SK-N-SH treated with all-trans-retinoic acid at 6 μM for 48 hours (cell line): ENCODE measurements around the gene PPP1R27.

ENCODE experiments used
- ATAC-seq: fragments of 200-7000 bp; cut with Tn5 transposase; 3 replicates; pipeline ENCODE4 v1.9.1; 2020; ENCODE audit warnings: mild to moderate bottlenecking, moderate library complexity
- CSDC2 ChIP-seq: fragments of 250-450 bp; sonication (Bioruptor Pico); IDR thresholded peaks from 2 replicates; pipeline ENCODE4 v1.5.0; 2020; ENCODE audit warnings: mild to moderate bottlenecking, moderate library complexity
- ESRRG ChIP-seq: fragments of 250-450 bp; sonication (Bioruptor Pico); IDR thresholded peaks from 2 replicates; pipeline ENCODE4 v1.6.1; 2021; ENCODE audit warnings: mild to moderate bottlenecking
- GLIS3 ChIP-seq: fragments of 250-450 bp; sonication (Bioruptor Pico); IDR thresholded peaks from 2 replicates; pipeline ENCODE4 v1.5.0; 2020; ENCODE audit warnings: mild to moderate bottlenecking, moderate library complexity
- ISL1 ChIP-seq: fragments of 250-450 bp; sonication (Bioruptor Pico); IDR thresholded peaks from 2 replicates; pipeline ENCODE4 v2.1.2; 2022; ENCODE audit warnings: mild to moderate bottlenecking, moderate library complexity
- OSR1 ChIP-seq: fragments of 250-450 bp; sonication (Bioruptor Pico); IDR thresholded peaks from 2 replicates; pipeline ENCODE4 v1.8.0; 2022; ENCODE audit warnings: moderate library complexity, mild to moderate bottlenecking, inconsistent platforms
- PPARA ChIP-seq: fragments of 250-450 bp; sonication (Bioruptor Pico); IDR thresholded peaks from 2 replicates; pipeline ENCODE4 v1.5.0; 2020; ENCODE audit warnings: mild to moderate bottlenecking, borderline replicate concordance
- RARB ChIP-seq: fragments of 250-450 bp; sonication (Bioruptor Pico); IDR thresholded peaks from 2 replicates; pipeline ENCODE4 v1.8.0; 2021; ENCODE audit warnings: mild to moderate bottlenecking, moderate library complexity
- SNAI2 ChIP-seq: fragments of 250-450 bp; sonication (Bioruptor Pico); IDR thresholded peaks from 2 replicates; pipeline ENCODE4 v1.5.0; 2020; ENCODE audit warnings: mild to moderate bottlenecking, moderate library complexity
- TOX ChIP-seq: fragments of 250-450 bp; sonication (Bioruptor Pico); IDR thresholded peaks from 2 replicates; pipeline ENCODE4 v1.8.0; 2021; ENCODE audit warnings: mild to moderate bottlenecking, moderate library complexity, borderline replicate concordance
- ZC3H10 ChIP-seq: fragments of 250-450 bp; sonication (Bioruptor Pico); IDR thresholded peaks from 2 replicates; pipeline ENCODE4 v1.5.1; 2021; ENCODE audit warnings: mild to moderate bottlenecking, moderate library complexity
- ZFP3 ChIP-seq: fragments of 250-450 bp; sonication (Bioruptor Pico); IDR thresholded peaks from 2 replicates; pipeline ENCODE4 v1.5.0; 2020; ENCODE audit warnings: mild to moderate bottlenecking, moderate library complexity
- ZFP30 ChIP-seq: fragments of 450-650 bp; formaldehyde crosslinking; IDR thresholded peaks from 2 replicates; pipeline ENCODE4 v1.5.0; 2022; ENCODE audit warnings: mild to moderate bottlenecking, moderate library complexity
- ZNF70 ChIP-seq: fragments of 450-650 bp; formaldehyde crosslinking; IDR thresholded peaks from 2 replicates; pipeline ENCODE4 v1.5.0; 2020; ENCODE audit warnings: mild to moderate bottlenecking, moderate library complexity
- ZNF8 ChIP-seq: fragments of 450-650 bp; formaldehyde crosslinking; IDR thresholded peaks from 2 replicates; pipeline ENCODE4 v1.5.0; 2020; ENCODE audit warnings: mild to moderate bottlenecking, moderate library complexity
- TF ChIP-seq, protein P1 (sequence below): fragments of 250-450 bp; sonication (Bioruptor Pico); IDR thresholded peaks from 2 replicates; pipeline ENCODE4 v1.5.0; 2020; ENCODE audit warnings: mild to moderate bottlenecking, moderate library complexity
- TF ChIP-seq, protein P2 (sequence below): fragments of 250-450 bp; sonication (Bioruptor Pico); IDR thresholded peaks from 2 replicates; pipeline ENCODE4 v1.5.1; 2021; ENCODE audit warnings: mild to moderate bottlenecking, moderate library complexity
- TF ChIP-seq, protein P3 (sequence below): fragments of 250-450 bp; sonication (Bioruptor Pico); IDR thresholded peaks from 2 replicates; pipeline ENCODE4 v1.8.0; 2021; ENCODE audit warnings: low read depth, mild to moderate bottlenecking, moderate library complexity, borderline replicate concordance
- TF ChIP-seq, protein P4 (sequence below): fragments of 250-450 bp; sonication (Bioruptor Pico); IDR thresholded peaks from 2 replicates; pipeline ENCODE4 v1.8.0; 2020; ENCODE audit warnings: mild to moderate bottlenecking, moderate library complexity, borderline replicate concordance
- TF ChIP-seq, protein P5 (sequence below): fragments of 250-450 bp; sonication (Bioruptor Pico); IDR thresholded peaks from 2 replicates; pipeline ENCODE4 v1.5.1; 2020; ENCODE audit warnings: low read depth, mild to moderate bottlenecking, moderate library complexity

The PPP1R27 gene

DNA sequence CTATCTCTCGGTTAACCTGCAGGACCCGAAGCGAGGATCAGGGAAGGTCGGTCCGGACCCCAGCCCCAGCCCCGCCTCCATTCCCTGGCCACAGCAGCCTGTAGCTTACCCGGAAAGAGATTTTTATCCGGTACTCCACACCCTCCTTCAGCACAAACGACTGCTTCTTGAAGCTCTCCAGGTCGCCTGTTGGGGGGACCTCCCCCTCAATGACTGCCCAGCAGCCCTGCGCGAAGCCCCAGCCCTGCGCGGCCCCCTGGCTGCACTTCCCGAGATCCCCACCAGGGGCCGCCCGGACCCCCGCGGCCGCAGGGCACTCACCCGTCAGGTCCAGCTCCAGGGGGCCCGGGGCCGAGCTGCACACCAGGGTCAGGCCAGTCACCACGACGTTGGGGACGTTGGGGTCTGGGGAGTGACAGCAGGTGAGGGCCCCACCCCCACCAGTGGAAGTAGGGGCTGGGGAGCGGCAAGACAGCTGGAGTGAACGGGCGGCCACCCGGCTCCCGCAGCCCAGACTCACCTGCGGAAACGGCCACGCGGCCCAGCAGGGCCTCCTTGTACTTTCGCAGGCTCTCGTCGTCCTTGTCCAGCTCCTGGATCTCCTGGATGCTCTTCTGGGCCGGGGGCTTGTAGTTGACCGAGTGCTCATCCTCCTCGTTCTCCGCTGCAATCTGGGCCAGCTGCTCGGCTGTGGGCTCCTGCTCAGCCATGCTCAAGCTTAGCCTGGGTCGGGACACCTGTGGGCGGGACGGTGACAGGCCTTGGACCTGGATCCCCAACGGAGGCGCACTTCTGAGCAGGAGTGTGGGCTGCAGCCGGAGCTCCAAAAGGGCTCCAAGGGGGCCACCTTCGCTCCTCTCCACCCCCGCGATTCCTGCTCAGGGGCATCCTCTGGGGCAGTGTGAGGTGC, 34.6 kb upstream of the PPP1R27 start (continued):
- TF ChIP-seq ESRRG (CRISPR knock-in tag) (0 out of 2 replicates have a peak, but pooled peaks have one; percentile 5), ZNF8 (no peak)
- TF ChIP-seq, protein P1, sequence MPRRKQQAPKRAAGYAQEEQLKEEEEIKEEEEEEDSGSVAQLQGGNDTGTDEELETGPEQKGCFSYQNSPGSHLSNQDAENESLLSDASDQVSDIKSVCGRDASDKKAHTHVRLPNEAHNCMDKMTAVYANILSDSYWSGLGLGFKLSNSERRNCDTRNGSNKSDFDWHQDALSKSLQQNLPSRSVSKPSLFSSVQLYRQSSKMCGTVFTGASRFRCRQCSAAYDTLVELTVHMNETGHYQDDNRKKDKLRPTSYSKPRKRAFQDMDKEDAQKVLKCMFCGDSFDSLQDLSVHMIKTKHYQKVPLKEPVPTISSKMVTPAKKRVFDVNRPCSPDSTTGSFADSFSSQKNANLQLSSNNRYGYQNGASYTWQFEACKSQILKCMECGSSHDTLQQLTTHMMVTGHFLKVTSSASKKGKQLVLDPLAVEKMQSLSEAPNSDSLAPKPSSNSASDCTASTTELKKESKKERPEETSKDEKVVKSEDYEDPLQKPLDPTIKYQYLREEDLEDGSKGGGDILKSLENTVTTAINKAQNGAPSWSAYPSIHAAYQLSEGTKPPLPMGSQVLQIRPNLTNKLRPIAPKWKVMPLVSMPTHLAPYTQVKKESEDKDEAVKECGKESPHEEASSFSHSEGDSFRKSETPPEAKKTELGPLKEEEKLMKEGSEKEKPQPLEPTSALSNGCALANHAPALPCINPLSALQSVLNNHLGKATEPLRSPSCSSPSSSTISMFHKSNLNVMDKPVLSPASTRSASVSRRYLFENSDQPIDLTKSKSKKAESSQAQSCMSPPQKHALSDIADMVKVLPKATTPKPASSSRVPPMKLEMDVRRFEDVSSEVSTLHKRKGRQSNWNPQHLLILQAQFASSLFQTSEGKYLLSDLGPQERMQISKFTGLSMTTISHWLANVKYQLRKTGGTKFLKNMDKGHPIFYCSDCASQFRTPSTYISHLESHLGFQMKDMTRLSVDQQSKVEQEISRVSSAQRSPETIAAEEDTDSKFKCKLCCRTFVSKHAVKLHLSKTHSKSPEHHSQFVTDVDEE, result 0 out of 2 replicates have a peak, but pooled peaks have one; percentile 31
- TF ChIP-seq, all 23 proteins: peak for 5

DNA sequence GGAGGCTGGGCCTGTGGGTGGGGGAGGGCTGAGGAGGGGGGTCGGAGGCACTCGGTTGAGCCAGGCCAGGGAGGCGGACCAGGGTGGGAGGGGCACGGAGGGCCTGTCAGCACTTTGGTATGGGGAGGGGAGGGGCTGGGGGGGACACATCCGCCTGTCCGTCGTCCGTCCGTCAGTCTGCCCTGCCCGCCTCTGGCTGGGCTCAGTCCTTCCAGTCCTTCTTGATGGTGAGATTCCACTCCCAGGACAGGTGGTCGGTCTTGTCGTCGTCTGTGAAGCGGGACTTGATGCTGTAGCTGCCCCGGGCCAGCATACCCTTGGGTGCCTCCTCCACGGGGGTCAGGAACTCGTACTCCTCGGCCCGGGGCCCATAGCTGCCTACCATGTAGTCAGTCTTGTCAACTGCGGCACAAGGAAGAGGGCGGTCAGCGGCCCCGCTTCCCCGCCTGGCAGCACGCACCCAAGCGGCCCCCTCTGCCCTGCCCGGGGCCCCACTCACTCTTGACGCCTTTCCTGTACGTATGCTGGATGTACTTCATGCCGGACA, 33.9 kb upstream of the PPP1R27 start:
- ATAC-seq, result peak; percentile 34
- 0 out of 2 replicates have a peak, but pooled peaks have one; percentile 50 for TF ChIP-seq SNAI2
- TF ChIP-seq, protein P1, result no peak

DNA sequence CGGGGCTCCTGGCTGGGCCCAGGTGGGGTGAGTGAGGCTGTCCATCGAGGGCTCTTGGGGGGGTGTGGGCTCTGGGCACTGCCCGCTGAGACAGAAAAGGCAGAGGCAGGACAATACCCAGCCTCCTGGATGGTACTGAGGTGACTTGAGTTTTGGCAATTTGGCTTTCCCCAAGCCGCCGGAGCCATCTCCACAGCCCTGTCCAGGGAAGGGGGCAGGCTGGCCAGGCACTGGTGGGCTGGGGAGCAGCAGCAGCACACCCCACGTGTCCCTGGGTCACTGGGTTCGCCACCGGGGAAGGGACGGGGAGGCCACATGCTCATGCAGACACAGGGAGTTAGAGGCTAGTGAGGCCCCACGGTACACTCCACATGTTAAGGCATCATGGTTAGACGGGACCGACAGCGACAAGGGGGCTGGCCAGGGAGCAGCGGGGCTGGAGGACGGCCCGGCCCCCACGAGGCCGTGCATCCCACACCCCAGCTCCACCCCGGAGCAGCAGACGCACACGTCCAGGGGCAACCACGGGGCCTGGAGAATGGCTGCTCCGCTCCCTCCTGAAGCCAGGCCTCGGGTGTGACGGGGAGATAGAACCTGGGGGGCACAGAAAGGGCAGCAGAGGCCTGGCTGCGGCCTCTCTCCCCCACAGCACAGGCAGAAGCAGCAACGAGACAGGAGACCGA, 33.3 kb upstream of the PPP1R27 start:
- TF ChIP-seq TOX (CRISPR knock-in tag) (no peak), SNAI2 (0 out of 2 replicates have a peak, but pooled peaks have one; percentile 50), ESRRG (CRISPR knock-in tag) (0 out of 2 replicates have a peak, but pooled peaks have one; percentile 20), GLIS3 (CRISPR knock-in tag) (peak; percentile 91), ISL1 (CRISPR knock-in tag) (no peak)

DNA sequence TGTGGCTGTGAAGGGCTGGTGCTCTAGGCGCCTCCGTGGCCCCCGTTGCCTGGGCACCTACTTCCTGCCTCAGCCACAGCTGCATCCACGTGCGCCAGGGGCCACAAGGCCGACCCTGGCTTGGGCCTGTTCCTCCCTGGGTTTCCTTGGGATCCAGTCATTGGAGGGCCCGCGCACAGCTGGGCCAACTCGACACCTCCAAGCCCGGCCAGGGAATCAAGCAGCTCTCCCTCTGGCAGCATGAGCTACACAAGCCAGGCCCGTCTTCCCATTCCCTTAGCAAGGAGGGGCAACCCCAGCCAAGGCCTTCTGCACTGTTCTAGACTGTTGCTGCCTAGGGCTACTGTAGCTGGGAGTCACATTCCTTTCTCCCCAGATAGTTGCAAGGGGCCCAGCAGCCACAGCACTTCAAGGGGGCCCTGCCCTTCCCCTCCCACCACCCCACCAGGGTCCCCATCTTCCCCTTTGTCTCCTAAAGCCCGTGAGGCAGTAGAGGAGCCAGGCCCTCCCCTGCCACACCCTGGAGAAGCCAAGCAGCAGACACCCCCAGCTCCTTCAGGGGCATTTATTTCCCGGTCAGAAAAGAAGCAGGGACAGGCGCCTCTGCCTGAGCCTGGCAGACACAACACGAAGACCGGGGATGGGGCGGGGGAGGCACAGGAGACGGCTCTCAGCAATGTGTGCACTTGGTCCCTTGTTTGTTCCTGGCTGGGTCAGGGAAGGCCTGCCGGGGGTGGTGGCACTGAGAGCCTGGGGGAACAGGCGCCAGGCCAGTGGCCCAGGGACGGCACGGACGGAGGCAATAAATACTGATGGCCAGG, 32.5 kb upstream of the PPP1R27 start:
- peak; percentile 22 for ATAC-seq
- TF ChIP-seq ESRRG (CRISPR knock-in tag) (peak; percentile 91), RARB (CRISPR knock-in tag) (no peak; the same call in none of the 2 replicates), ISL1 (CRISPR knock-in tag) (no peak), GLIS3 (CRISPR knock-in tag) (peak; percentile 30), PPARA (CRISPR knock-in tag) (0 out of 2 replicates have a peak, but pooled peaks have one; percentile 24), ZNF8 (no peak; the same call in 1 of the 2 replicates), SNAI2 (peak; percentile 18; the same call in 1 of the 2 replicates), CSDC2 (CRISPR knock-in tag) (no peak; the same call in 1 of the 2 replicates), ZNF70 (CRISPR knock-in tag) (no peak), ZFP3 (CRISPR knock-in tag) (no peak; the same call in 1 of the 2 replicates), ZC3H10 (CRISPR knock-in tag) (peak; percentile 66), OSR1 (CRISPR knock-in tag) (no peak), ZFP30 (no peak), TOX (CRISPR knock-in tag) (peak; percentile 62)
- TF ChIP-seq, protein P2, sequence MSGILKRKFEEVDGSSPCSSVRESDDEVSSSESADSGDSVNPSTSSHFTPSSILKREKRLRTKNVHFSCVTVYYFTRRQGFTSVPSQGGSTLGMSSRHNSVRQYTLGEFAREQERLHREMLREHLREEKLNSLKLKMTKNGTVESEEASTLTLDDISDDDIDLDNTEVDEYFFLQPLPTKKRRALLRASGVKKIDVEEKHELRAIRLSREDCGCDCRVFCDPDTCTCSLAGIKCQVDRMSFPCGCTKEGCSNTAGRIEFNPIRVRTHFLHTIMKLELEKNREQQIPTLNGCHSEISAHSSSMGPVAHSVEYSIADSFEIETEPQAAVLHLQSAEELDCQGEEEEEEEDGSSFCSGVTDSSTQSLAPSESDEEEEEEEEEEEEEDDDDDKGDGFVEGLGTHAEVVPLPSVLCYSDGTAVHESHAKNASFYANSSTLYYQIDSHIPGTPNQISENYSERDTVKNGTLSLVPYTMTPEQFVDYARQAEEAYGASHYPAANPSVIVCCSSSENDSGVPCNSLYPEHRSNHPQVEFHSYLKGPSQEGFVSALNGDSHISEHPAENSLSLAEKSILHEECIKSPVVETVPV (CRISPR knock-in tag), result peak; percentile 39; the same call in 1 of the 2 replicates
- TF ChIP-seq, protein P3, sequence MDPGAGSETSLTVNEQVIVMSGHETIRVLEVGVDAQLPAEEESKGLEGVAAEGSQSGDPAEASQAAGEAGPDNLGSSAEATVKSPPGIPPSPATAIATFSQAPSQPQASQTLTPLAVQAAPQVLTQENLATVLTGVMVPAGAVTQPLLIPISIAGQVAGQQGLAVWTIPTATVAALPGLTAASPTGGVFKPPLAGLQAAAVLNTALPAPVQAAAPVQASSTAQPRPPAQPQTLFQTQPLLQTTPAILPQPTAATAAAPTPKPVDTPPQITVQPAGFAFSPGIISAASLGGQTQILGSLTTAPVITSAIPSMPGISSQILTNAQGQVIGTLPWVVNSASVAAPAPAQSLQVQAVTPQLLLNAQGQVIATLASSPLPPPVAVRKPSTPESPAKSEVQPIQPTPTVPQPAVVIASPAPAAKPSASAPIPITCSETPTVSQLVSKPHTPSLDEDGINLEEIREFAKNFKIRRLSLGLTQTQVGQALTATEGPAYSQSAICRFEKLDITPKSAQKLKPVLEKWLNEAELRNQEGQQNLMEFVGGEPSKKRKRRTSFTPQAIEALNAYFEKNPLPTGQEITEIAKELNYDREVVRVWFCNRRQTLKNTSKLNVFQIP, result peak; percentile 65
- TF ChIP-seq, protein P4, sequence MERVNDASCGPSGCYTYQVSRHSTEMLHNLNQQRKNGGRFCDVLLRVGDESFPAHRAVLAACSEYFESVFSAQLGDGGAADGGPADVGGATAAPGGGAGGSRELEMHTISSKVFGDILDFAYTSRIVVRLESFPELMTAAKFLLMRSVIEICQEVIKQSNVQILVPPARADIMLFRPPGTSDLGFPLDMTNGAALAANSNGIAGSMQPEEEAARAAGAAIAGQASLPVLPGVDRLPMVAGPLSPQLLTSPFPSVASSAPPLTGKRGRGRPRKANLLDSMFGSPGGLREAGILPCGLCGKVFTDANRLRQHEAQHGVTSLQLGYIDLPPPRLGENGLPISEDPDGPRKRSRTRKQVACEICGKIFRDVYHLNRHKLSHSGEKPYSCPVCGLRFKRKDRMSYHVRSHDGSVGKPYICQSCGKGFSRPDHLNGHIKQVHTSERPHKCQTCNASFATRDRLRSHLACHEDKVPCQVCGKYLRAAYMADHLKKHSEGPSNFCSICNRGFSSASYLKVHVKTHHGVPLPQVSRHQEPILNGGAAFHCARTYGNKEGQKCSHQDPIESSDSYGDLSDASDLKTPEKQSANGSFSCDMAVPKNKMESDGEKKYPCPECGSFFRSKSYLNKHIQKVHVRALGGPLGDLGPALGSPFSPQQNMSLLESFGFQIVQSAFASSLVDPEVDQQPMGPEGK (CRISPR knock-in tag), result no peak
- TF ChIP-seq, protein P5, sequence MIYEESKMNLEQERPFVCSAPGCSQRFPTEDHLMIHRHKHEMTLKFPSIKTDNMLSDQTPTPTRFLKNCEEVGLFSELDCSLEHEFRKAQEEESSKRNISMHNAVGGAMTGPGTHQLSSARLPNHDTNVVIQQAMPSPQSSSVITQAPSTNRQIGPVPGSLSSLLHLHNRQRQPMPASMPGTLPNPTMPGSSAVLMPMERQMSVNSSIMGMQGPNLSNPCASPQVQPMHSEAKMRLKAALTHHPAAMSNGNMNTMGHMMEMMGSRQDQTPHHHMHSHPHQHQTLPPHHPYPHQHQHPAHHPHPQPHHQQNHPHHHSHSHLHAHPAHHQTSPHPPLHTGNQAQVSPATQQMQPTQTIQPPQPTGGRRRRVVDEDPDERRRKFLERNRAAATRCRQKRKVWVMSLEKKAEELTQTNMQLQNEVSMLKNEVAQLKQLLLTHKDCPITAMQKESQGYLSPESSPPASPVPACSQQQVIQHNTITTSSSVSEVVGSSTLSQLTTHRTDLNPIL (CRISPR knock-in tag), result no peak; the same call in 1 of the 2 replicates

More for the DNA sequence above, 33.3 kb upstream of the PPP1R27 start:
- ATAC-seq, result peak; percentile 0
